Endothelial cell of umbilical vein (primary cell): ENCODE results near the gene RND1. TPM values are rescaled to one million over a fixed set of nuclear protein-coding genes. Genes with fewer than 3 reads are reported as not detected.

Experiments used
- BruUV-seq: library from RNA; stranded (reverse); fragments of 400-500 nt; replicated peaks from 2 replicates; lab custom pipeline; 2021; lab: Mats Ljungman, UMichigan
- CTCF ChIA-PET: fragments of 300-600, 350-600 bp; sonication (Branson Sonifier 250); formaldehyde crosslinking; loops from one replicate; lab custom pipeline; 2021; ENCODE audit warnings: antibody characterized with exemption, inconsistent platforms; lab: Charles Lee
- POLR2A ChIA-PET: fragments of 300-600, 350-600 bp; sonication (Branson Sonifier 250); formaldehyde crosslinking; loops from one replicate; lab custom pipeline; 2021; ENCODE audit warnings: antibody characterized with exemption, inconsistent platforms; lab: Charles Lee
- DNase-seq: peaks from one replicate; pipeline ENCODE4 v3.0.0-alpha.2; 2011; ENCODE audit warnings: low read depth, low spot score
- FAIRE-seq: peaks from 2 replicates; lab custom pipeline; 2011; peaks lifted over from hg19 to GRCh38; lab: Jason Lieb, UNC
- H2AFZ ChIP-seq: 2 replicates; pipeline ENCODE4 v1.6.0; 2012; ENCODE audit warnings: low read depth, low read length, control low read depth, inconsistent platforms
- H3K27ac ChIP-seq: 2 replicates; pipeline ENCODE4 v1.5.1; 2011; ENCODE audit warnings: low read depth, mild to moderate bottlenecking, control low read depth, low read length, moderate library complexity; ENCODE audit not compliant: insufficient read depth
- H3K27me3 ChIP-seq, 2 experiments: 2 replicates each; pipeline versions ENCODE4 v1.6.0 to v1.6.1; 2011; ENCODE audit warnings: low read length in 2 of 2, mixed read lengths in 1 of 2; ENCODE audit not compliant: control insufficient read depth in 2 of 2, insufficient read depth in 2 of 2
- H3K36me3 ChIP-seq, 2 experiments: 2 replicates in 1 of 2; 3 replicates in 1 of 2; pipeline ENCODE4 v1.5.1; 2011; ENCODE audit warnings: low read length in 2 of 2, mild to moderate bottlenecking in 1 of 2, moderate library complexity in 1 of 2; ENCODE audit not compliant: control insufficient read depth in 2 of 2, insufficient read depth in 2 of 2; ENCODE audit errors: extremely low read depth in 1 of 2
- H3K4me1 ChIP-seq: 3 replicates; pipeline ENCODE4 v1.5.1; 2011; ENCODE audit warnings: mild to moderate bottlenecking, low read length; ENCODE audit not compliant: control insufficient read depth, insufficient read depth; ENCODE audit errors: extremely low read depth
- H3K4me2 ChIP-seq: 2 replicates; pipeline ENCODE4 v1.6.1; 2011; ENCODE audit warnings: low read length, control low read depth, mixed read lengths; ENCODE audit not compliant: insufficient read depth
- H3K4me3 ChIP-seq, 3 experiments: fragments of 200-600 bp in 1 of 3; sonication (generic), shearing (Covaris generic) in 1 of 3; replicated peaks in 1 of 3; 2 replicates each; pipeline ENCODE4 v1.5.1; 2011 to 2016; ENCODE audit warnings: control low read depth in 3 of 3, low read length in 3 of 3, mild to moderate bottlenecking in 2 of 3, inconsistent platforms in 1 of 3, low read depth in 1 of 3, moderate library complexity in 1 of 3; ENCODE audit not compliant: insufficient read depth in 1 of 3
- H3K79me2 ChIP-seq: 2 replicates; pipeline ENCODE4 v1.6.0; 2012; ENCODE audit warnings: low read length, inconsistent platforms; ENCODE audit not compliant: control insufficient read depth, insufficient read depth
- H3K9ac ChIP-seq: replicated peaks from 2 replicates; pipeline ENCODE3; 2011; ENCODE audit warnings: low read length, control low read depth; ENCODE audit not compliant: insufficient read depth; ENCODE audit errors: extremely low read depth
- H3K9me1 ChIP-seq: replicated peaks from 3 replicates; pipeline ENCODE4 v1.6.0; 2011; ENCODE audit warnings: mild to moderate bottlenecking, low read length; ENCODE audit not compliant: control insufficient read depth, insufficient read depth; ENCODE audit errors: extremely low read depth
- H3K9me3 ChIP-seq: replicated peaks from 2 replicates; pipeline ENCODE4 v1.5.1; 2012; ENCODE audit warnings: low read length, inconsistent platforms; ENCODE audit not compliant: control insufficient read depth, insufficient read depth
- H4K20me1 ChIP-seq: replicated peaks from 2 replicates; pipeline ENCODE3; 2011; ENCODE audit warnings: mild to moderate bottlenecking, low read length; ENCODE audit not compliant: control insufficient read depth, insufficient read depth; ENCODE audit errors: extremely low read depth
- GATA2 ChIP-seq: IDR thresholded peaks from 2 replicates; pipeline ENCODE4 v1.7.0; 2011; ENCODE audit warnings: low read depth, mild to moderate bottlenecking, moderate library complexity, mixed read lengths, low read length; ENCODE audit not compliant: insufficient read length, insufficient read depth
- POLR2A ChIP-seq: IDR thresholded peaks from 2 replicates; pipeline ENCODE4 v1.6.1; 2012; ENCODE audit warnings: low read depth, mild to moderate bottlenecking, control low read depth, low read length
- POLR2AphosphoS5 ChIP-seq: IDR thresholded peaks from 2 replicates; pipeline ENCODE4 v1.6.1; 2012; ENCODE audit warnings: low read depth, mild to moderate bottlenecking, control low read depth, low read length, moderate library complexity; ENCODE audit not compliant: insufficient read depth
- dilution Hi-C: fragments of 300-500 bp; cut with MboI; formaldehyde crosslinking; loops from one replicate; pipeline ENCODE4 v1.15.0; 2019; ENCODE audit warnings: low sequenced_read_pairs; ENCODE audit not compliant: extremely low pct_ligation_motif_present
- intact Hi-C: fragments of 100-400 bp; cut with micrococcal nuclease; formaldehyde crosslinking; loops from one replicate; pipeline ENCODE4 v1.10.0; 2022
- polyA plus RNA-seq, 4 experiments: library from polyadenylated mRNA; depleted of rRNA in 3 of 4; stranded (reverse) in 3 of 4; unstranded in 1 of 4; fragments of >200 nt; gene quantifications; 2 replicates each; pipeline versions ENCODE4 v1.2.1 to v1.2.3, GENCODE V29; 2011 to 2012; ENCODE audit warnings: missing spikeins in 1 of 4
- total RNA-seq: library from RNA; stranded (reverse); gene quantifications from 2 replicates; pipeline ENCODE4 v1.2.3, GENCODE V29; 2021
- TF ChIP-seq, protein P1 (sequence below), 2 donors: IDR thresholded peaks; 1 replicate in 1 of 2; 2 replicates in 1 of 2; pipeline ENCODE4 v1.5.1; 2011; ENCODE audit warnings: low read length in 2 of 2, mild to moderate bottlenecking in 2 of 2, moderate library complexity in 2 of 2, control low read depth in 1 of 2, inconsistent platforms in 1 of 2, low read depth in 1 of 2; ENCODE audit not compliant: insufficient read depth in 1 of 2; ENCODE audit errors: extremely low read depth in 1 of 2
- TF ChIP-seq, protein P2 (sequence below): IDR thresholded peaks from 2 replicates; pipeline ENCODE4 v1.6.1; 2011; ENCODE audit not compliant: insufficient read depth, insufficient read length

Gene RND1
- total and polyA plus RNA-seq, 2 donors (not counting 3 experiments of a cell fraction or from before 2014, with no cell fraction given) = 4.0 to 9.9 TPM

DNA sequence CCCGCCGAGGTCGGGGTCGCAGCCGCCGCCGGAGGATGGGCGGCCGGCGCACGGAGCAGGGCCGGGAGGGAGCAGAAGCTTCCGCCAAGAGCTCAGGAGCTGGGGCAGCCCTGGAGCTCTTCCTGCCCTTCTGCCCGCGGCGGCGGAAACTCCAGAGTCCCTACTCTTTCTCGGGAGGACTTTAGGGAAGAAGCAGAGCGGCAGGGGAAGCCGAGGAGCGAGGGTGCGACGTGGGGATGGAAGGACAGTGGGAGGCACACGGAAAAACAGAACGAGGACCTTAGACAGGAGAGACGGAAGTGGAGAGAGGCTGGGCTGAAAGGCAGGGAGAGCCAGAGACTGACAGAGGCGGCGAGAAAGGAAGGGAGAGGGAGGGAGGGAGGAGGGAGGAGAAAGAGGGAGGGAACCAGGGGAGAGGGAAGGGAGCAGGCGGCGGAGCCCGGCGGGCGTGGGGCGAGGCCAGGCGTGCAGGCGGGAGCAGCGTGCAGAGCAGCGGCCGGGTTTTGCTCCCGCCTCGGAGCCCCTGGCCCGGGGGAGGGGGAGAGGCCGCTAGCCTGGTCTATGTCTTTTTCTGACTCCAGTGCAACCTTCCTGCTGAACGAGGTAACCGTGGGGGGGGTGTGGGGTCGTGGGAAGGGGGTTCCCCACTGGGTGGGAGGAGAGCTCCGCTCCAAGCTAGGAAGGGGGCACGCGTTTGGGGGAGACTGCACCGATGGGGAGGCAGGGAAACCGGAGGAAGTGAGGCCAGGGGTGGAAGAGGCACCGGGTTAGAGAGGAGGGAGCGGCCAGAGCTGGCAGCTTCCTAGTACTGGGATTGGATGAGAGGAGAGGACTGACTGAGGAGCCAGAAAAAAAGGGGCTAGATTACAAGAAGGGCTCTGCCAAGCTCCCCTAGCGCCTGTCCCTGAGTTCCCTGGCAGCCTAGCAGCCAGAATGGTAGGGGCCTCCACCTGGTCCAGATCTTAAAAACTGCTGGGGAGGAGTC lies 50.3 kb downstream of the RND1 start:
- intact Hi-C loops (loop anchor here (1.0 to 2.0 kb wide), 2 partner anchors 37 to 75 kb away; partner anchors contain the start of gene DDX23), dilution Hi-C loops (no loop called here)
- CTCF ChIA-PET = interaction anchor here (0.6 to 2.6 kb wide), 21 partner anchors 8 to 173 kb away, joined by 3 to 30 read pairs (median 4); partner anchors contain the start of genes ADCY6 and KANSL2
- Histone ChIP-seq H3K4me1 (peaks cover 20% of the 10 kb centered on the region), H3K4me3 (peak overlapping the region; percentile 23 to 63 (median 54)), H2AFZ (peak overlapping the region; percentile 81), H3K36me3 (no peaks in the 10 kb centered on the region), H3K27me3 (no peaks in the 10 kb centered on the region), H3K9me3 (no peaks in the 10 kb centered on the region), H3K79me2 (no peaks in the 10 kb centered on the region), H4K20me1 (no peaks in the 10 kb centered on the region), H3K27ac (peak overlapping the region; percentile 10), H3K4me2 (peak overlapping the region; percentile 68), H3K9me1 (no peaks in the 10 kb centered on the region), H3K9ac (peak overlapping the region; percentile 46)
- BruUV-seq = TSS peak; percentile 15
- POLR2A ChIA-PET = no interaction called here
- DNase-seq (peak; percentile 78), FAIRE-seq (peak; percentile 92)
- TF ChIP-seq POLR2AphosphoS5 (peak; percentile 47), POLR2A (peak; percentile 40), GATA2 (no peak)
- TF ChIP-seq, protein P1, sequence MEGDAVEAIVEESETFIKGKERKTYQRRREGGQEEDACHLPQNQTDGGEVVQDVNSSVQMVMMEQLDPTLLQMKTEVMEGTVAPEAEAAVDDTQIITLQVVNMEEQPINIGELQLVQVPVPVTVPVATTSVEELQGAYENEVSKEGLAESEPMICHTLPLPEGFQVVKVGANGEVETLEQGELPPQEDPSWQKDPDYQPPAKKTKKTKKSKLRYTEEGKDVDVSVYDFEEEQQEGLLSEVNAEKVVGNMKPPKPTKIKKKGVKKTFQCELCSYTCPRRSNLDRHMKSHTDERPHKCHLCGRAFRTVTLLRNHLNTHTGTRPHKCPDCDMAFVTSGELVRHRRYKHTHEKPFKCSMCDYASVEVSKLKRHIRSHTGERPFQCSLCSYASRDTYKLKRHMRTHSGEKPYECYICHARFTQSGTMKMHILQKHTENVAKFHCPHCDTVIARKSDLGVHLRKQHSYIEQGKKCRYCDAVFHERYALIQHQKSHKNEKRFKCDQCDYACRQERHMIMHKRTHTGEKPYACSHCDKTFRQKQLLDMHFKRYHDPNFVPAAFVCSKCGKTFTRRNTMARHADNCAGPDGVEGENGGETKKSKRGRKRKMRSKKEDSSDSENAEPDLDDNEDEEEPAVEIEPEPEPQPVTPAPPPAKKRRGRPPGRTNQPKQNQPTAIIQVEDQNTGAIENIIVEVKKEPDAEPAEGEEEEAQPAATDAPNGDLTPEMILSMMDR (IDR thresholded peaks at IDR 0.05; ENCODE audit: extremely low read depth in 1 of 2, insufficient read depth in 1 of 2, low read depth in 1 of 2, low read length in 2 of 2) = no peak
- TF ChIP-seq, protein P2, sequence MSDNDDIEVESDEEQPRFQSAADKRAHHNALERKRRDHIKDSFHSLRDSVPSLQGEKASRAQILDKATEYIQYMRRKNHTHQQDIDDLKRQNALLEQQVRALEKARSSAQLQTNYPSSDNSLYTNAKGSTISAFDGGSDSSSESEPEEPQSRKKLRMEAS = no peak
